MCF 10A (cell line): ENCODE measurements around the gene FEZF2. TPM values are rescaled to one million over a fixed set of nuclear protein-coding genes. Genes with fewer than 3 reads are reported as not detected.

Source experiments
- BruUV-seq: library from RNA; stranded (reverse); fragments of 400-500 nt; replicated peaks from 2 replicates; lab custom pipeline; 2021; lab: Mats Ljungman, UMichigan
- CTCF ChIA-PET: fragments of 300-600 bp; sonication (Branson Sonifier 250); formaldehyde crosslinking; extraction: SDS; loops from one replicate; lab custom pipeline; 2021; ENCODE audit warnings: antibody characterized with exemption, inconsistent platforms; lab: Yijun Ruan, JAX
- POLR2A ChIA-PET: fragments of 300-600, 350-650 bp; sonication (Branson Sonifier 250); formaldehyde crosslinking; extraction: SDS; loops from one replicate; lab custom pipeline; 2020; ENCODE audit warnings: antibody characterized with exemption, inconsistent platforms; lab: Yijun Ruan, JAX
- DNase-seq: peaks from one replicate; pipeline ENCODE4 v3.0.0-alpha.2; 2018; ENCODE audit not compliant: unreplicated experiment
- H3K27ac Mint-ChIP-seq: one replicate; pipeline ENCODE4 v1.8.0; 2022; ENCODE audit warnings: mild to moderate bottlenecking, low read depth, mixed read lengths; ENCODE audit not compliant: unreplicated experiment
- H3K27me3 Mint-ChIP-seq: one replicate; pipeline ENCODE4 v1.8.0; 2022; ENCODE audit warnings: mixed read lengths; ENCODE audit not compliant: insufficient read depth, unreplicated experiment
- H3K36me3 Mint-ChIP-seq: one replicate; pipeline ENCODE4 v1.8.0; 2022; ENCODE audit warnings: mild to moderate bottlenecking, moderate library complexity, mixed read lengths; ENCODE audit not compliant: insufficient read depth, unreplicated experiment
- H3K4me1 Mint-ChIP-seq: one replicate; pipeline ENCODE4 v1.8.0; 2022; ENCODE audit warnings: mixed read lengths; ENCODE audit not compliant: insufficient read depth, unreplicated experiment
- H3K4me3 Mint-ChIP-seq: one replicate; pipeline ENCODE4 v1.8.0; 2022; ENCODE audit warnings: mild to moderate bottlenecking, moderate library complexity, mixed read lengths; ENCODE audit not compliant: unreplicated experiment
- H3K9me3 Mint-ChIP-seq: one replicate; pipeline ENCODE4 v1.8.0; 2022; ENCODE audit warnings: mixed read lengths; ENCODE audit not compliant: unreplicated experiment
- intact Hi-C: fragments of 100-400 bp; cut with micrococcal nuclease; formaldehyde crosslinking; loops from 2 replicates; pipeline ENCODE4 v1.14.1; 2022
- total RNA-seq: library from RNA; stranded (reverse); gene quantifications from 2 replicates; pipeline ENCODE4 v1.2.3, GENCODE V29; 2022
- TF ChIP-seq, protein P1 (sequence below): fragments of 200-600 bp; IDR thresholded peaks from one replicate; pipeline ENCODE4 v1.8.0; 2022; ENCODE audit warnings: antibody characterized with exemption, mild to moderate bottlenecking; ENCODE audit not compliant: unreplicated experiment

The FEZF2 gene
- total RNA-seq, 1 experiment from 2014 or later = not detected

DNA sequence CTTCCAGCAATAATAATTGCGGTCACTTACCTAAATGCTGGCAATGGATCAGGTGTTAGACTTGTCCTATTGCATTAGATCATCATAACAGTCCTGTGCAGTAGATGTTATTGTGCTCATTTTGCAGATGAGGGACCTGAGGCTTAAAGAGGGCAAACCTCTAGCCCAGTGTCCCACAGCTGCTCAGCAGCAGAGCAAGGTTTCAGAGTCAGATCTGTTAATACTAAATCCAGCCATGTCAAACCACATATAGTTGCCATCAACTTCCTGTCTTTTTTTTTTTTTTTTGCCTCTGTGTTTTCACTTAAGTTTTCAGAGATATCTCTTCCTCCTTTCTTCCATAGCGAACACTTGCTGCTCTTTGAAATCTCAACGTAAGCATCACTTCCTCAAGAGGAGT, 12.1 kb downstream of the FEZF2 start:
- Mint-ChIP-seq H3K4me3 (no peak overlapping the region), H3K27me3 (peaks cover 19% of the 10 kb centered on the region), H3K9me3 (no peaks in the 10 kb centered on the region), H3K27ac (no peak overlapping the region), H3K36me3 (no peaks in the 10 kb centered on the region), H3K4me1 (no peaks in the 10 kb centered on the region)
- intact Hi-C loops = no loop called here
- DNase-seq = no peak
- POLR2A ChIA-PET = no interaction called here
- CTCF ChIA-PET = interaction anchor here (0.6 kb wide), 1 partner anchor 69 kb away, joined by 3 read pairs; no protein-coding TSS in a partner anchor
- no TSS peak for BruUV-seq
- TF ChIP-seq, protein P1, sequence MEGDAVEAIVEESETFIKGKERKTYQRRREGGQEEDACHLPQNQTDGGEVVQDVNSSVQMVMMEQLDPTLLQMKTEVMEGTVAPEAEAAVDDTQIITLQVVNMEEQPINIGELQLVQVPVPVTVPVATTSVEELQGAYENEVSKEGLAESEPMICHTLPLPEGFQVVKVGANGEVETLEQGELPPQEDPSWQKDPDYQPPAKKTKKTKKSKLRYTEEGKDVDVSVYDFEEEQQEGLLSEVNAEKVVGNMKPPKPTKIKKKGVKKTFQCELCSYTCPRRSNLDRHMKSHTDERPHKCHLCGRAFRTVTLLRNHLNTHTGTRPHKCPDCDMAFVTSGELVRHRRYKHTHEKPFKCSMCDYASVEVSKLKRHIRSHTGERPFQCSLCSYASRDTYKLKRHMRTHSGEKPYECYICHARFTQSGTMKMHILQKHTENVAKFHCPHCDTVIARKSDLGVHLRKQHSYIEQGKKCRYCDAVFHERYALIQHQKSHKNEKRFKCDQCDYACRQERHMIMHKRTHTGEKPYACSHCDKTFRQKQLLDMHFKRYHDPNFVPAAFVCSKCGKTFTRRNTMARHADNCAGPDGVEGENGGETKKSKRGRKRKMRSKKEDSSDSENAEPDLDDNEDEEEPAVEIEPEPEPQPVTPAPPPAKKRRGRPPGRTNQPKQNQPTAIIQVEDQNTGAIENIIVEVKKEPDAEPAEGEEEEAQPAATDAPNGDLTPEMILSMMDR = no peak

- no peaks in the 10 kb centered on the region for H3K36me3 Mint-ChIP-seq
- peaks cover 2% of the 10 kb centered on the region for H3K27me3 Mint-ChIP-seq
- CTCF ChIA-PET = interaction anchor here (0.5 to 0.6 kb wide), 3 partner anchors 24 to 1191 kb away, joined by 3 to 4 read pairs (median 3); no protein-coding TSS in a partner anchor
- no peak overlapping the region for H3K27ac Mint-ChIP-seq
- no peak for DNase-seq
- POLR2A ChIA-PET = no interaction called here
- no TSS peak for BruUV-seq
- no peak overlapping the region for H3K4me3 Mint-ChIP-seq
- TF ChIP-seq, protein P1 = no peak
- H3K9me3 Mint-ChIP-seq = no peaks in the 10 kb centered on the region
- intact Hi-C loops = no loop called here
- H3K4me1 Mint-ChIP-seq = no peaks in the 10 kb centered on the region
Measured at GRCh38 chr3:62359531-62359930, 13.8 kb downstream of the FEZF2 start.

GRCh38 chr3:62356356-62356755, 17.0 kb downstream of the FEZF2 start:
- H3K4me1 Mint-ChIP-seq = no peaks in the 10 kb centered on the region
- no peak overlapping the region for H3K4me3 Mint-ChIP-seq
- POLR2A ChIA-PET = interaction anchor here (0.5 kb wide), 1 partner anchor 75 kb away, joined by 3 read pairs; no protein-coding TSS in a partner anchor
- H3K27ac Mint-ChIP-seq = no peak overlapping the region
- H3K9me3 Mint-ChIP-seq = no peaks in the 10 kb centered on the region
- H3K36me3 Mint-ChIP-seq = no peaks in the 10 kb centered on the region
- H3K27me3 Mint-ChIP-seq = peaks cover 5% of the 10 kb centered on the region
- CTCF ChIA-PET = interaction anchor here (1.0 to 1.1 kb wide), 4 partner anchors 23 to 877 kb away, joined by 3 to 4 read pairs (median 4); no protein-coding TSS in a partner anchor
- intact Hi-C loops = no loop called here
- DNase-seq = no peak
- no TSS peak for BruUV-seq
- TF ChIP-seq, protein P1 = no peak

DNA sequence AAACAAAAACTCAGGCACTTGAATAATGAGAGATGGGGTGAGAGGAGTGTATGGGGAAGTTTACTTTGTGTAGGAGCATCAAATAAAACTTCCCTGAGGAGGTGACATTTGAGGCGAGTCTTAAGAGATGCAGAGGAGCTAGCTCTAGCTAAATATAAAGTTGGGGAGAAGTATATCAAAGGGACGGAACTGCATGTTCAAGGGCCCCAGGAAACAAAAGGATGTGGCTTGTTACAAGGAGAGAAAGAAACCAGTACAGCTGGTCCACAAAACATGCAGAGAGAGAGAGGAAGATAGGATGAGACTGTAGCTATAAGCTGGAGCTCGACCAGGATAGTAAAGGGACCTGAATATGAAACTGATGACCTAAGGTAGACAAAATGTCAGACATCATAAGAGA, 17.6 kb downstream of the FEZF2 start:
- TF ChIP-seq, protein P1 = no peak
- no peaks in the 10 kb centered on the region for H3K36me3 Mint-ChIP-seq
- H3K27ac Mint-ChIP-seq = no peak overlapping the region
- H3K9me3 Mint-ChIP-seq = no peaks in the 10 kb centered on the region
- ChIA-PET CTCF (interaction anchor here (0.7 to 1.1 kb wide), 4 partner anchors 22 to 878 kb away, joined by 3 to 4 read pairs (median 4); no protein-coding TSS in a partner anchor), POLR2A (interaction anchor here (0.5 kb wide), 1 partner anchor 75 kb away, joined by 3 read pairs; no protein-coding TSS in a partner anchor)
- no peak for DNase-seq
- H3K4me3 Mint-ChIP-seq = no peak overlapping the region
- peaks cover 12% of the 10 kb centered on the region for H3K27me3 Mint-ChIP-seq
- BruUV-seq = no TSS peak
- intact Hi-C loops = no loop called here
- no peaks in the 10 kb centered on the region for H3K4me1 Mint-ChIP-seq
